Memory B cell (primary cell): Measurements from ENCODE around the gene THOC7.

Experiments used
- ATAC-seq: fragments of 150-1000 bp; cut with Tn5 transposase; 2 replicates; pipeline ENCODE4 v1.10.0; 2021; ENCODE audit warnings: low read depth, mild to moderate bottlenecking, moderate library complexity
- DNase-seq, 2 donors: peaks; one replicate each; pipeline ENCODE4 v3.0.0; 2022; ENCODE audit warnings: low spot score in 2 of 2
- H3K27ac Mint-ChIP-seq: one replicate; pipeline ENCODE4 v1.8.0; 2022; ENCODE audit warnings: mild to moderate bottlenecking, moderate library complexity, mixed read lengths
- H3K27me3 Mint-ChIP-seq: one replicate; pipeline ENCODE4 v1.8.0; 2022; ENCODE audit warnings: mixed read lengths
- H3K36me3 Mint-ChIP-seq: one replicate; pipeline ENCODE4 v1.8.0; 2022; ENCODE audit warnings: mild to moderate bottlenecking, mixed read lengths
- H3K4me1 Mint-ChIP-seq: one replicate; pipeline ENCODE4 v1.8.0; 2022; ENCODE audit warnings: mixed read lengths
- H3K4me3 Mint-ChIP-seq: one replicate; pipeline ENCODE4 v1.8.0; 2022; ENCODE audit warnings: mild to moderate bottlenecking, moderate library complexity, mixed read lengths
- H3K9me3 Mint-ChIP-seq: one replicate; pipeline ENCODE4 v1.8.0; 2022; ENCODE audit warnings: mixed read lengths

The THOC7 gene

GRCh38 chr3:63798544-63798943 is 65.1 kb downstream of the THOC7 start:
- Mint-ChIP-seq H3K9me3 (no peaks in the 10 kb centered on the region), H3K27ac (no peak overlapping the region), H3K4me1 (no peaks in the 10 kb centered on the region), H3K4me3 (no peak overlapping the region), H3K27me3 (peaks cover 1% of the 10 kb centered on the region), H3K36me3 (no peaks in the 10 kb centered on the region)
- ATAC-seq (no peak), DNase-seq (no peak)

GRCh38 chr3:63795438-63795837 is 68.2 kb downstream of the THOC7 start:
- Mint-ChIP-seq H3K36me3 (no peaks in the 10 kb centered on the region), H3K27me3 (peaks cover 1% of the 10 kb centered on the region), H3K4me1 (no peaks in the 10 kb centered on the region), H3K27ac (no peak overlapping the region), H3K4me3 (no peak overlapping the region), H3K9me3 (no peaks in the 10 kb centered on the region)
- DNase-seq (no peak), ATAC-seq (no peak)

DNA sequence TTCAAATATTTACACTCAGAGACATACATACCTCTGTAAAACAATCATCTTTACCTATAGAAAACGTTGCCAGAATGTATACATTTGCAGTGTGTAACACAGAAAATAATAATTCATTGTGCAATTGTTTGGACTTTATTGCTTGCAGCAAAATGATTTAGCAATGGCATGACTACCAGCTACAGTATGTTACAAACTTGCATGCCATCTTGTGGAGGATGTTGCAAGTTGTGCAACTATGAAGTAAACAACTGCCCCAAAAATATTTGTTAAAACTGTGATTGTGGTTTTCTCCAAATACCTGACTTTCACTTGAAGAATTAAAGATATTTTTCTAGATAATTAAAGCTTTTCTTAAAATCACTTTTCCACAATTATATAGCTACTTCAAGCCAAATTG is 71.6 kb downstream of the THOC7 start:
- H3K27me3 Mint-ChIP-seq: peaks cover 4% of the 10 kb centered on the region
- DNase-seq (no peak), ATAC-seq (no peak)
- H3K9me3 Mint-ChIP-seq: no peaks in the 10 kb centered on the region
- no peak overlapping the region for H3K27ac Mint-ChIP-seq
- H3K4me3 Mint-ChIP-seq: no peak overlapping the region
- no peaks in the 10 kb centered on the region for H3K36me3 Mint-ChIP-seq
- H3K4me1 Mint-ChIP-seq: no peaks in the 10 kb centered on the region
